ENCODE data around the gene ACTR10. TPM values are rescaled to one million over a fixed set of nuclear protein-coding genes. Genes with fewer than 3 reads are reported as not detected.

ACTR10 gene
- polyA plus RNA-seq (2013, experiment 1 of 2) = 57.3 TPM
- 63.5 TPM for polyA plus RNA-seq (2013, experiment 2 of 2)

DNA sequence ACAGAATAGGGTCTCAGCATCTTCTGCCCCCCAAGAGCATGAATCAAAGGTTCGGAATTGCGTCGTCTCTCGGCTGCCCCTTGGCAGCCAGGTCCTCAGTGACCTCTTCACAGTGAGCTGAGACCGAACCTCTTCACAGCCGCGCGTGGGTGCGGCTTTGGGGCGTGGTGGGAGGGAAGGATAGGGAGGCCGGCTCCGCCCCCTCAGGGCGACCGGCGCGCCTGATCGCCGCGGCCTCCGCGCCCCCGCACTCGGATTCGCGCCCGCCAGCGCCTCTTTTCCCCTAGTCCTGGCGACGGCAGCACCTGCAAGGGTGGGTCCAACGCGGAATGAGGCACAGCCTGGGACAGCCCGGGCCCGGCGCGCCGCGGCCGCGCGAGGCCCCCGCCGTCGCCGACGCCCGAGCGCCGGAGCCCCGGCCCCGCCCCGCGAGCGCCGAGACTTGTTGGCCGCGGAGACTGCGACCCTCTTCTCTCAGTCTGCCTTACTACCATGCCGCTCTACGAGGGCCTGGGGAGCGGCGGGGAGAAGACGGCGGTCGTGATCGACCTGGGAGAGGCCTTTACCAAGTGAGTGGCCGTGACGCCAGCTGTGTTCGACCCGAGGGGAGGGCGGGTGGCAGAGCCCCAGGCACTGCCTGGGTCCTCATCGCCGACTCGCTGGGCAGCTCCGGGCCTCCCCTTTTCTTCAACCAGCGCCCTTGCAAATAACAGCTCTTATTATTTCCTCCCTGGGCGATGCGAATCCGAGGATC is at the start of gene ACTR10:
Gene ACTR10, plus strand, starts transcription at position 424 of the 754 bp plus-strand sequence. Its CDS starts 69 bp downstream, at position 493.
- peak within 1 kb of the TSS; percentile 89 for H2BK120ac ChIP-seq (ENCODE audit: low read depth, low read length)
- H3K9ac ChIP-seq (ENCODE audit: low read length) = peak within 1 kb of the TSS; percentile 98
- no peaks in the 10 kb centered on the region for H3K9me3 ChIP-seq (ENCODE audit: control insufficient read depth, low read length)
- peak within 1 kb of the TSS; percentile 79 to 98 for H3K4ac ChIP-seq (ENCODE audit: low read depth in 1 of 2, low read length in 2 of 2)
- no peak within 1 kb of the TSS for H2AK5ac ChIP-seq (ENCODE audit: low read length, severe bottlenecking)
- peak within 1 kb of the TSS; percentile 92 to 99 for H3K18ac ChIP-seq (ENCODE audit: low read depth in 1 of 2, low read length in 2 of 2)
- WGBS = under 1% methylated on average over 76 of the region's 78 CpGs
- H3K4me1 ChIP-seq (ENCODE audit: control insufficient read depth, insufficient read depth, low read depth, low read length) = peaks cover 3% of the 10 kb centered on the region
- H3K14ac ChIP-seq (ENCODE audit: low read length in 2 of 2) = peak within 1 kb of the TSS in 1 of 2 experiments; percentile 95
- H3K27me3 ChIP-seq (ENCODE audit: control insufficient read depth in 1 of 2, insufficient read depth in 1 of 2, low read length in 2 of 2) = no peaks in the 10 kb centered on the region
- H3K4me3 ChIP-seq (ENCODE audit: insufficient read depth in 1 of 2, low read depth in 1 of 2, low read length in 2 of 2) = peak within 1 kb of the TSS; percentile 94 to 96
- peak within 1 kb of the TSS; percentile 97 for H2BK5ac ChIP-seq (ENCODE audit: low read depth, low read length, poor library complexity, severe bottlenecking)
- H3K27ac ChIP-seq (ENCODE audit: low read length, poor library complexity, severe bottlenecking) = peak within 1 kb of the TSS; percentile 94
- peak within 1 kb of the TSS; percentile 94 for H2BK15ac ChIP-seq (ENCODE audit: low read depth, poor library complexity, severe bottlenecking)
- peak within 1 kb of the TSS; percentile 92 for H4K8ac ChIP-seq (ENCODE audit: low read length)
- peak within 1 kb of the TSS; percentile 91 for H2AFZ ChIP-seq (ENCODE audit: low read depth, low read length)
- H2BK12ac ChIP-seq (ENCODE audit: low read length in 2 of 2) = peak within 1 kb of the TSS in 1 of 2 experiments; percentile 63
- peak; percentile 79 for DNase-seq
- H3K79me1 ChIP-seq (replicated peaks; ENCODE audit: low read length, poor library complexity, severe bottlenecking) = peaks cover 2% of the 10 kb centered on the region
- peak within 1 kb of the TSS; percentile 87 for H3K4me2 ChIP-seq (ENCODE audit: low read length, poor library complexity, severe bottlenecking)
- peak within 1 kb of the TSS; percentile 97 for H4K91ac ChIP-seq (ENCODE audit: low read length)
- peaks cover 4 to 19% of the 10 kb centered on the region in 2 experiments for H3K36me3 ChIP-seq (ENCODE audit: control insufficient read depth in 1 of 2, insufficient read depth in 2 of 2, low read depth in 1 of 2, low read length in 2 of 2)
- H3K23ac ChIP-seq (ENCODE audit: low read length in 2 of 2) = peak within 1 kb of the TSS in 1 of 2 experiments; percentile 59

GRCh38 chr14:58150243-58150805 is 49.6 kb upstream of the ACTR10 start:
- Histone ChIP-seq H4K8ac (ENCODE audit: low read length) (no peak overlapping the region), H3K4me3 (ENCODE audit: insufficient read depth in 1 of 2, low read depth in 1 of 2, low read length in 2 of 2) (no peak overlapping the region), H2AFZ (ENCODE audit: low read depth, low read length) (no peak overlapping the region), H3K27ac (ENCODE audit: low read length, poor library complexity, severe bottlenecking) (no peak overlapping the region), H3K4me2 (ENCODE audit: low read length, poor library complexity, severe bottlenecking) (no peak overlapping the region), H3K9me3 (ENCODE audit: control insufficient read depth, low read length) (no peaks in the 10 kb centered on the region), H2BK12ac (ENCODE audit: low read length in 2 of 2) (no peak overlapping the region), H2BK15ac (ENCODE audit: low read depth, poor library complexity, severe bottlenecking) (no peak overlapping the region), H3K27me3 (ENCODE audit: control insufficient read depth in 1 of 2, insufficient read depth in 1 of 2, low read length in 2 of 2) (peaks cover 0 to 13% of the 10 kb centered on the region in 2 experiments), H3K14ac (ENCODE audit: low read length in 2 of 2) (no peak overlapping the region), H2AK5ac (ENCODE audit: low read length, severe bottlenecking) (no peak overlapping the region), H3K79me1 (replicated peaks; ENCODE audit: low read length, poor library complexity, severe bottlenecking) (peaks cover 16% of the 10 kb centered on the region), H3K9ac (ENCODE audit: low read length) (no peak overlapping the region), H2BK120ac (ENCODE audit: low read depth, low read length) (no peak overlapping the region), H2BK5ac (ENCODE audit: low read depth, low read length, poor library complexity, severe bottlenecking) (no peak overlapping the region), H3K23ac (ENCODE audit: low read length in 2 of 2) (no peak overlapping the region), H3K4ac (ENCODE audit: low read depth in 1 of 2, low read length in 2 of 2) (no peak overlapping the region), H3K4me1 (ENCODE audit: control insufficient read depth, insufficient read depth, low read depth, low read length) (peaks cover 4% of the 10 kb centered on the region), H4K91ac (ENCODE audit: low read length) (no peak overlapping the region), H3K18ac (ENCODE audit: low read depth in 1 of 2, low read length in 2 of 2) (no peak overlapping the region), H3K36me3 (ENCODE audit: control insufficient read depth in 1 of 2, insufficient read depth in 2 of 2, low read depth in 1 of 2, low read length in 2 of 2) (no peaks in the 10 kb centered on the region)
- WGBS = 94% methylated on average over 5 of the region's 6 CpGs
- no peak for DNase-seq

DNA sequence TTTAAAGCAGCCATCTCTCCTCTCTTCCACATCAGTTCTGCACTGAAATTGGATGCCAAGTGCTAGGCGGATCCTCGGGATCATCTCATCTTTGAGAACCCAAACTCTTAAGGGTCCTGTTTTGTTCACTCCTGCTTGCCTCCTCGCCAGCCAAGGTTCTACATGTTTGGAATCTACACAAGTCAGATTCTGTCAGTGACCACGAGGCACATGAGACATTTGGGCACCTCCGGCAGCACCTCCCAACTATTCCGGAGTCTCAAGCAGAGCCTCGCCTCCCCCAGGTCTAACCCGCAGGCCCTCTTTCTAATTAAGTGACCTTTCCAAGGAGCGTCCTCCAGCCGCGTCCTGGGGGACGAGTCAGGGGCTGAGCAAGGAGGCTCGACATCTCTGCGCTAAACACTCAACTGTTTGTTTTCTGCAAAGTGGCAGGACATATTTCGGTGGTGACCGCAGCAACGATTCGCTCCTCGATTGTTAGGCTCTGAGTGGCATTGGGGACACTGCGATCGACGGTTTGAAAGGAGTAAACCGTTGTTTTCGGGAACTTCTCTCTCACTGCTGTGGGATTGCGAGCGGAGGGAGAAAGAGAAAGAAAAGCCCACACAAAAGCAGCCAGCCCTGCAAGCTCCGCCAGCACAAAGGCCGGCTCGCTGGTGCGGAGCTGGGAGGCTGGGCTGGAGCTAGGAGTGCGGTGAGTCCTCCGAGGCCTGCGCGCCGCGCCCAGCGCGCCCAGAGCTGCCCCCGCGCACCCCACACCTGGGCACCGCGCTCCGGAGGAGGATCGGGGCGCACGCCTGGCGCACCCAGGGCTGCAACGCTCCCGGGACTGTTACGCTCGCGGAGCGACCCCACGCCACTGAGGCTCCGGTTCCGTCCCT is 48.6 kb upstream of the ACTR10 start:
- Histone ChIP-seq H2BK12ac (ENCODE audit: low read length in 2 of 2) (peak overlapping the region in 1 of 2 experiments; percentile 25), H3K79me1 (replicated peaks; ENCODE audit: low read length, poor library complexity, severe bottlenecking) (peaks cover 16% of the 10 kb centered on the region), H3K4me1 (ENCODE audit: control insufficient read depth, insufficient read depth, low read depth, low read length) (peaks cover 4% of the 10 kb centered on the region), H3K23ac (ENCODE audit: low read length in 2 of 2) (peak overlapping the region in 1 of 2 experiments; percentile 94), H3K27me3 (ENCODE audit: control insufficient read depth in 1 of 2, insufficient read depth in 1 of 2, low read length in 2 of 2) (peaks cover 0 to 13% of the 10 kb centered on the region in 2 experiments), H3K9ac (ENCODE audit: low read length) (peak overlapping the region; percentile 81), H4K91ac (ENCODE audit: low read length) (peak overlapping the region; percentile 70), H3K27ac (ENCODE audit: low read length, poor library complexity, severe bottlenecking) (peak overlapping the region; percentile 10), H2BK5ac (ENCODE audit: low read depth, low read length, poor library complexity, severe bottlenecking) (peak overlapping the region; percentile 76), H3K4me3 (ENCODE audit: insufficient read depth in 1 of 2, low read depth in 1 of 2, low read length in 2 of 2) (peak overlapping the region; percentile 83 to 98), H3K18ac (ENCODE audit: low read depth in 1 of 2, low read length in 2 of 2) (peak overlapping the region in 1 of 2 experiments; percentile 91), H2AFZ (ENCODE audit: low read depth, low read length) (peak overlapping the region; percentile 96), H3K9me3 (ENCODE audit: control insufficient read depth, low read length) (no peaks in the 10 kb centered on the region), H3K4me2 (ENCODE audit: low read length, poor library complexity, severe bottlenecking) (peak overlapping the region; percentile 81), H3K36me3 (ENCODE audit: control insufficient read depth in 1 of 2, insufficient read depth in 2 of 2, low read depth in 1 of 2, low read length in 2 of 2) (no peaks in the 10 kb centered on the region), H3K14ac (ENCODE audit: low read length in 2 of 2) (peak overlapping the region in 1 of 2 experiments; percentile 88), H2BK120ac (ENCODE audit: low read depth, low read length) (no peak overlapping the region), H2AK5ac (ENCODE audit: low read length, severe bottlenecking) (no peak overlapping the region), H2BK15ac (ENCODE audit: low read depth, poor library complexity, severe bottlenecking) (peak overlapping the region; percentile 20), H4K8ac (ENCODE audit: low read length) (peak overlapping the region; percentile 67), H3K4ac (ENCODE audit: low read depth in 1 of 2, low read length in 2 of 2) (peak overlapping the region in 1 of 2 experiments; percentile 61)
- DNase-seq = peak; percentile 44
- 2% methylated on average over 54 of the region's 56 CpGs for WGBS
